WTC11 (cell line): ENCODE data around the gene PTPRS.

ENCODE experiments used
- ATF2 ChIP-seq: sonication (generic); formaldehyde crosslinking; IDR thresholded peaks from 2 replicates; pipeline ENCODE4 v1.8.1; 2022; ENCODE audit warnings: low read depth, missing genetic modification reagents, borderline replicate concordance
- CTCF ChIP-seq: fragments of 200-600 bp; IDR thresholded peaks from 2 replicates; pipeline ENCODE4 v1.8.0; 2022; ENCODE audit warnings: antibody characterized with exemption
- E2F4 ChIP-seq: sonication (generic); formaldehyde crosslinking; IDR thresholded peaks from 2 replicates; pipeline ENCODE4 v1.8.1; 2022; ENCODE audit warnings: low read depth, mild to moderate bottlenecking, moderate library complexity, missing genetic modification reagents, borderline replicate concordance
- JUN ChIP-seq: sonication (generic); formaldehyde crosslinking; IDR thresholded peaks from 2 replicates; pipeline ENCODE4 v1.8.0; 2023; ENCODE audit warnings: mild to moderate bottlenecking, missing genetic modification reagents
- KAT7 ChIP-seq: sonication (generic); formaldehyde crosslinking; IDR thresholded peaks from 2 replicates; pipeline ENCODE4 v1.8.1; 2023; ENCODE audit warnings: missing genetic modification reagents, mild to moderate bottlenecking, borderline replicate concordance
- SMAD4 ChIP-seq: sonication (generic); formaldehyde crosslinking; IDR thresholded peaks from 2 replicates; pipeline ENCODE4 v1.8.0; 2022; ENCODE audit warnings: mild to moderate bottlenecking, missing genetic modification reagents
- STAT6 ChIP-seq: sonication (generic); formaldehyde crosslinking; conservative IDR thresholded peaks from 2 replicates; pipeline ENCODE4 v1.8.1; 2023; ENCODE audit warnings: mild to moderate bottlenecking, low read depth, missing genetic modification reagents, moderate library complexity
- TEAD4 ChIP-seq: sonication (generic); formaldehyde crosslinking; IDR thresholded peaks from 2 replicates; pipeline ENCODE4 v1.8.0; 2022; ENCODE audit warnings: mild to moderate bottlenecking, missing genetic modification reagents
- ZNF121 ChIP-seq: sonication (generic); formaldehyde crosslinking; IDR thresholded peaks from 2 replicates; pipeline ENCODE4 v1.8.0; 2023; ENCODE audit warnings: missing genetic modification reagents
- ZNF138 ChIP-seq: sonication (generic); formaldehyde crosslinking; conservative IDR thresholded peaks from 2 replicates; pipeline ENCODE4 v1.8.1; 2022; ENCODE audit warnings: mild to moderate bottlenecking, moderate library complexity, missing genetic modification reagents

GRCh38 chr19:5291588-5292193, 48.9 kb downstream of the PTPRS start:
- TF ChIP-seq KAT7 (CRISPR knock-in tag) (no peak), TEAD4 (no peak), ZNF121 (CRISPR knock-in tag) (no peak), ATF2 (CRISPR knock-in tag) (no peak), SMAD4 (CRISPR knock-in tag) (no peak), STAT6 (CRISPR knock-in tag) (no peak), E2F4 (CRISPR knock-in tag) (no peak), CTCF (no peak), JUN (CRISPR knock-in tag) (no peak), ZNF138 (CRISPR knock-in tag) (no peak)
